ENCODE measurements around the gene TUBD1.
"Not testable (repeated sequence)": the region's sequence is repeated elsewhere in the genome, so short reads cannot be mapped to it uniquely, and the experiment has no call there.

The TUBD1 gene
- total RNA-seq: 9.9 to 22.1 reads per million in 2 donors

- DNase-seq: peak; percentile 92
These were observed at the start of gene TUBD1, which contains the start of gene RPS6KB1 for GRCh38 chr17:59892924-59893675. Gene TUBD1, minus strand, starts transcription at chr17:59892943. Its CDS starts 1,941 bp downstream, at chr17:59891002. Gene RPS6KB1, plus strand, starts transcription at chr17:59893121. Its CDS starts 64 bp downstream, at chr17:59893185.

GRCh38 chr17:59941131-59941530, 48.4 kb upstream of the TUBD1 start:
- no peak for DNase-seq

GRCh38 chr17:59940697-59941096, 48.0 kb upstream of the TUBD1 start:
- DNase-seq: not testable (repeated sequence)

- DNase-seq: not testable (repeated sequence)
These were observed 40.6 kb upstream of the TUBD1 start for GRCh38 chr17:59933317-59933716.

- not testable (repeated sequence) for DNase-seq
These were observed 38.0 kb upstream of the TUBD1 start for GRCh38 chr17:59930768-59931167.

- not testable (repeated sequence) for DNase-seq
These were observed 37.4 kb upstream of the TUBD1 start for GRCh38 chr17:59930121-59930520.

GRCh38 chr17:59920637-59921036, 27.9 kb upstream of the TUBD1 start:
- DNase-seq: not testable (repeated sequence)

GRCh38 chr17:59916446-59916845, 23.7 kb upstream of the TUBD1 start:
- DNase-seq: no peak

- no peak for DNase-seq
These were observed 21.6 kb upstream of the TUBD1 start for GRCh38 chr17:59914274-59914854.

- DNase-seq: no peak
These were observed 14.7 kb upstream of the TUBD1 start for GRCh38 chr17:59907467-59907866.

GRCh38 chr17:59903455-59903854, 10.7 kb upstream of the TUBD1 start:
- DNase-seq: no peak

- DNase-seq: no peak
These were observed 8.9 kb upstream of the TUBD1 start for GRCh38 chr17:59901604-59902003.

- DNase-seq: no peak
These were observed 6.4 kb upstream of the TUBD1 start for GRCh38 chr17:59899099-59899498.

- DNase-seq: no peak
These were observed 4.3 kb upstream of the TUBD1 start for GRCh38 chr17:59897090-59897489.

- no peak for DNase-seq
These were observed 945 bp upstream of the TUBD1 start for GRCh38 chr17:59893676-59894100.

- peak; percentile 13 for DNase-seq
These were observed 356 bp downstream of the TUBD1 start for GRCh38 chr17:59892251-59892923.

GRCh38 chr17:59890720-59891119, 2.0 kb downstream of the TUBD1 start:
- DNase-seq: no peak

GRCh38 chr17:59888145-59888750, 4.5 kb downstream of the TUBD1 start:
- DNase-seq: no peak

GRCh38 chr17:59884861-59885260, 7.9 kb downstream of the TUBD1 start:
- DNase-seq: no peak

GRCh38 chr17:59878624-59879023, 14.1 kb downstream of the TUBD1 start:
- no peak for DNase-seq

- DNase-seq: no peak
These were observed 14.8 kb downstream of the TUBD1 start for GRCh38 chr17:59877965-59878364.

- DNase-seq: no peak
These were observed 16.6 kb downstream of the TUBD1 start for GRCh38 chr17:59876107-59876506.

- no peak for DNase-seq
These were observed 18.4 kb downstream of the TUBD1 start for GRCh38 chr17:59874376-59874775.

All from T-helper 9 cell (primary cell).